Activated naive CD4-positive, alpha-beta T cell treated with anti-CD3 and anti-CD28 coated beads for 36 hours (primary cell): ENCODE measurements around the gene APC. TPM values are rescaled to one million over a fixed set of nuclear protein-coding genes. Genes with fewer than 3 reads are reported as not detected.

ENCODE experiments used
- CTCF ChIA-PET: fragments of 350-600 bp; sonication (Branson Sonifier 250); formaldehyde crosslinking; loops from one replicate; lab custom pipeline; 2021; ENCODE audit warnings: antibody characterized with exemption; lab: Charles Lee
- DNase-seq: peaks from one replicate; pipeline ENCODE4 v3.0.0-alpha.2; 2020
- H3K27ac Mint-ChIP-seq: one replicate; pipeline ENCODE4 v1.8.0; 2021; ENCODE audit warnings: mild to moderate bottlenecking, mixed read lengths
- H3K27me3 Mint-ChIP-seq: one replicate; pipeline ENCODE4 v1.8.0; 2021; ENCODE audit warnings: low read depth, mixed read lengths
- H3K36me3 Mint-ChIP-seq: one replicate; pipeline ENCODE4 v1.8.0; 2021; ENCODE audit warnings: low read depth, mixed read lengths
- H3K4me1 Mint-ChIP-seq: one replicate; pipeline ENCODE4 v1.8.0; 2021; ENCODE audit warnings: low read depth, mixed read lengths
- H3K4me3 Mint-ChIP-seq: one replicate; pipeline ENCODE4 v1.8.0; 2021; ENCODE audit warnings: mild to moderate bottlenecking, moderate library complexity, mixed read lengths
- H3K9me3 Mint-ChIP-seq: one replicate; pipeline ENCODE4 v1.8.0; 2021; ENCODE audit warnings: mixed read lengths
- intact Hi-C: fragments of 100-400 bp; cut with micrococcal nuclease; formaldehyde crosslinking; loops from one replicate; pipeline ENCODE4 v1.15.1; 2023
- total RNA-seq, 2 experiments: library from RNA; stranded (reverse); gene quantifications; one replicate each; pipeline ENCODE4 v1.2.3, GENCODE V29; 2021

APC gene
- total RNA-seq, 2 experiments from 2014 or later = 15.6 to 17.2 TPM

DNA sequence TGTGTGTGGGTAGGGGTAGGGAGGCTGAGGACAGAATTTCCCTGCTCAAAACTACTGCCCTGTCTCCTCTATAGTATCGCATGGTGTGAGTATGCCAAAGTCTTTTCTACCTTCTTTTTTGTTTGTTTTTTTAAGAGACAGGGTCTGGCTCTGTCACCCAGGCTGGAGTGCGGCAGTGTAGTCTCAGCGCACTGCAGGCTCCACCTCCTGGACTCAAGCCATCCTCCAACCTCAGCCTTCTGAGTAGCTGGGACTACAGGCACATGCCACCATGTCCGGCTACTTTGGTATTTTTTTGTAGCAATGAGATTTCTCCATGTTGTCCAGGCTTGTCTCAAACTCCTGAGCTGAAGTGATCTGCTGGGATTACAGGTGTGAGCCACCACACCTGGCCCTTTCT lies 125.9 kb downstream of the APC start:
- Mint-ChIP-seq H3K36me3 (peaks cover 28% of the 10 kb centered on the region), H3K27ac (peak overlapping the region; percentile 65), H3K27me3 (no peaks in the 10 kb centered on the region), H3K4me3 (peak overlapping the region; percentile 12), H3K4me1 (peaks cover 46% of the 10 kb centered on the region), H3K9me3 (no peaks in the 10 kb centered on the region)
- no peak for DNase-seq
- CTCF ChIA-PET = interaction anchor here (1.0 to 1.2 kb wide), 2 partner anchors 15 to 113 kb away, joined by 4 to 5 read pairs; partner anchors contain the start of gene DCP2
- intact Hi-C loops = loop anchor here (10.0 kb wide), 2 partner anchors 651 to 1609 kb away; partner anchors contain the start of gene YTHDC2

- intact Hi-C loops = loop anchor here (10.0 kb wide), 2 partner anchors 650 to 1610 kb away; partner anchors contain the start of gene YTHDC2
- no peak for DNase-seq
- H3K27ac Mint-ChIP-seq = no peak overlapping the region
- H3K36me3 Mint-ChIP-seq = peaks cover 36% of the 10 kb centered on the region
- H3K4me3 Mint-ChIP-seq = no peak overlapping the region
- no peaks in the 10 kb centered on the region for H3K9me3 Mint-ChIP-seq
- no peaks in the 10 kb centered on the region for H3K27me3 Mint-ChIP-seq
- peaks cover 59% of the 10 kb centered on the region for H3K4me1 Mint-ChIP-seq
- CTCF ChIA-PET = interaction anchor here (1.2 kb wide), 1 partner anchor 533 kb away, joined by 3 read pairs; no protein-coding TSS in a partner anchor
Measured at GRCh38 chr5:112865128-112865527, 127.4 kb downstream of the APC start.

- intact Hi-C loops = loop anchor here (10.0 kb wide), 2 partner anchors 648 to 1612 kb away; partner anchors contain the start of gene YTHDC2
- Mint-ChIP-seq H3K9me3 (no peaks in the 10 kb centered on the region), H3K4me3 (no peak overlapping the region), H3K27me3 (no peaks in the 10 kb centered on the region), H3K4me1 (peaks cover 57% of the 10 kb centered on the region), H3K27ac (peak overlapping the region; percentile 67), H3K36me3 (peaks cover 41% of the 10 kb centered on the region)
- DNase-seq = no peak
- CTCF ChIA-PET = interaction anchor here (0.7 kb wide), 1 partner anchor 53 kb away, joined by 3 read pairs; no protein-coding TSS in a partner anchor
Measured at GRCh38 chr5:112866739-112867138, 129.1 kb downstream of the APC start.

- Mint-ChIP-seq H3K9me3 (no peaks in the 10 kb centered on the region), H3K27me3 (no peaks in the 10 kb centered on the region), H3K27ac (peak overlapping the region; percentile 67), H3K36me3 (peaks cover 40% of the 10 kb centered on the region), H3K4me1 (peaks cover 51% of the 10 kb centered on the region), H3K4me3 (no peak overlapping the region)
- CTCF ChIA-PET = interaction anchor here (0.7 kb wide), 2 partner anchors 53 to 153 kb away, joined by 3 read pairs; no protein-coding TSS in a partner anchor
- intact Hi-C loops = loop anchor here (10.0 kb wide), 2 partner anchors 647 to 1613 kb away; partner anchors contain the start of gene YTHDC2
- DNase-seq = no peak
Measured at GRCh38 chr5:112867411-112867810, 129.7 kb downstream of the APC start.

DNA sequence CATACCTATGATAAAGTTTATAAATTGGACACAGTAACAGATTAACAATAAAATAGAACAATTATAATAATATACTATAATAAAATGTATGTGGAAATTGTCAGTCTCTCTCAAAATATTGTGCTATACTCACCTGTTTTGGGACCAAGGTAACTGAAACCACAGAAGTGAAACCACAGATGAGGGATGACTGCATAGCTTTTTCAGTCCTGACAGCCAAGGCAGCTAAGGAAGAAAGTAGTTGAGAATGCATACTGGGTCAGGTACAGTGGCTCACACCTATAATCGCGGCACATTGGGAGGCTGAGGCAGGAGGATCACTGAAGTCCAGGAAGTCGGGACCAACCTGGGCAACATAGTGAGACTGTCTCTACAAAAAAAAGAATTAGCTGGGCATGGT lies 132.3 kb downstream of the APC start:
- DNase-seq = no peak
- Mint-ChIP-seq H3K4me3 (no peak overlapping the region), H3K9me3 (no peaks in the 10 kb centered on the region), H3K4me1 (peaks cover 37% of the 10 kb centered on the region), H3K36me3 (peaks cover 33% of the 10 kb centered on the region), H3K27me3 (no peaks in the 10 kb centered on the region), H3K27ac (no peak overlapping the region)
- intact Hi-C loops = loop anchor here (10.0 kb wide), 2 partner anchors 645 to 1615 kb away; partner anchors contain the start of gene YTHDC2
- CTCF ChIA-PET = interaction anchor here (0.8 kb wide), 1 partner anchor 11 kb away, joined by 5 read pairs; no protein-coding TSS in a partner anchor

DNA sequence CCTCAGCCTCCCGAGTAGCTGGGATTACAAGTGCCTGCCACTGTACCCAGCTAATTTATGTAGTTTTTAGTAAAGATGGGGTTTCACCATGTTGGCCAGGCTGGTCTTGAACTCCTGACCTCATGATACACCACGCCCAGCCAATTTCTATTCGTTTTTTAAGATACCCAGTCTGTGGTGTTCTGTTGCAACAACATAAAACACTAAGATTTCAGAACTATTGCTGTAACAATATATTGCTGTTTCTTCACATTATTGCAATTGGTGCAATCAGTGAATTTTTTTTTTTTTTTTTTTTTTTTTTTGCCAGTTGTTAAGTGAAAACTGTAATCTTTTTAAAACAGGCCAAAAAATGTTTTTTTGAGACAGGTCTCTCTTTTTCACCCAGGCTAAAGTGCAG lies 133.3 kb downstream of the APC start:
- H3K9me3 Mint-ChIP-seq = no peaks in the 10 kb centered on the region
- H3K4me1 Mint-ChIP-seq = peaks cover 37% of the 10 kb centered on the region
- H3K27ac Mint-ChIP-seq = no peak overlapping the region
- CTCF ChIA-PET = no interaction called here
- no peak overlapping the region for H3K4me3 Mint-ChIP-seq
- intact Hi-C loops = no loop called here
- H3K27me3 Mint-ChIP-seq = no peaks in the 10 kb centered on the region
- peaks cover 34% of the 10 kb centered on the region for H3K36me3 Mint-ChIP-seq
- DNase-seq = no peak

DNA sequence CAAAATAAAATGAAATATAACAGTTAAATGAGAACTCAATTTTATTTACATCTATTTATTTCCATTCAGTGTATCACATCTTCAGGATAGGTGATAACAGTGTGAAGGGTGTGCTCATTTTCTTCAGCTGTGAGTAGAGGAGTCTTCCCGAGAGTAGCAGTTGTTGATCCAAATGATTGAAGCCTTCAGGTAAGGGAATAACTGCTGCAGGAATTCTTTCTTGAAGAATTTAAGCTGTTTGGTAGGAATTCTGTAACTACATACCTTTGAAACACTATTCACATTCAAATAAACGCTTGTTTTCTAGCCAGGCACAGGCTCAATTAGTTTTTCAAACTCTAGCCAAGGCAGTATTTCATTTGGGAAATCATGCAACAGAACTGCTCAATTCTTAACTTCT lies 138.7 kb downstream of the APC start:
- CTCF ChIA-PET = no interaction called here
- Mint-ChIP-seq H3K36me3 (peaks cover 27% of the 10 kb centered on the region), H3K9me3 (no peaks in the 10 kb centered on the region), H3K4me3 (no peak overlapping the region), H3K27ac (no peak overlapping the region), H3K4me1 (peaks cover 31% of the 10 kb centered on the region), H3K27me3 (no peaks in the 10 kb centered on the region)
- no peak for DNase-seq
- intact Hi-C loops = loop anchor here (5.0 kb wide), 2 partner anchors 101 to 169 kb away; partner anchors contain the start of gene DCP2

DNA sequence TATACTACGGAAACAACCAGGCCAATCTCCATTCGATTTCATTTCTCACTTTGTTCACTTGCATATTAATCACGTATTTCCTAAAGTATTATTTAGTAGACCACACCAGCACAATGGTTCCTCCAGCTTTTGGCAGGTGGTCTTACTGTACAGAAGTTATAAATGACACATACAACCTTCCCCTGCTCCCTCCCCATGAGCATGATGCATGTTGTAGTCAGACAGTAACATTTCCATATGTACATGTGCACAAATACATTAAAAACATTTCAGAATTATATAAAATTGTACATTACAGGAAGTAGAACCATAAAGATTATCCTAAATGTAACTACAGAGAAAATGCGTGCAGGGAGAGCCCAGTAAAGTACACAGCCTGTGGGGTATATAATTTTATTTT lies 140.4 kb downstream of the APC start:
- no peak for DNase-seq
- Mint-ChIP-seq H3K9me3 (no peaks in the 10 kb centered on the region), H3K36me3 (peaks cover 28% of the 10 kb centered on the region), H3K27ac (no peak overlapping the region), H3K4me1 (peaks cover 31% of the 10 kb centered on the region), H3K27me3 (no peaks in the 10 kb centered on the region), H3K4me3 (no peak overlapping the region)
- CTCF ChIA-PET = interaction anchor here (1.0 to 1.3 kb wide), 6 partner anchors 10 to 101 kb away, joined by 3 to 5 read pairs (median 4); partner anchors contain the start of gene SRP19
- intact Hi-C loops = loop anchor here (1.0 to 5.0 kb wide), 5 partner anchors 17 to 171 kb away; partner anchors contain the start of genes DCP2 and SRP19

DNA sequence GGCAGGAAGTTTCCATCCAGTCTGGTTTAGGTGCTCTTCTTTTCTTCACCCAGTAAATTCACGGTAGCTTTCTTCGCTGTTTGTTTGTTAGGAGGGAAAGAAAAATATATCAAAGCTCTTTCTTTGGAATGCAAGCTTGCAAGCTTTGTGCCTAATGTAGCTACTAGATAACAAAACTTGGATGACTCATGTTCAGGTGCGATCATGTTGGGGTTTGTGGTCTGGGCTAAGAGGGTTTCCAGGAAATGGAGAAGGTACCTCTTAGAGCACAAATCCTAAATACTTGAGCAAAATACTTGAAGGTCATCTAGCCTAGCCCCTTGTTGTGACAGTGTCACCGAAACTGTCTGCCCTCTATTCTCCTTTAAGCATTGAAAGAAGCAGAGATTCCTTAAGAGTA lies 141.1 kb downstream of the APC start:
- Mint-ChIP-seq H3K9me3 (no peaks in the 10 kb centered on the region), H3K27me3 (no peaks in the 10 kb centered on the region), H3K27ac (peak overlapping the region; percentile 71), H3K4me1 (peaks cover 27% of the 10 kb centered on the region), H3K4me3 (no peak overlapping the region), H3K36me3 (peaks cover 23% of the 10 kb centered on the region)
- CTCF ChIA-PET = interaction anchor here (1.0 to 1.3 kb wide), 6 partner anchors 11 to 100 kb away, joined by 3 to 5 read pairs (median 4); partner anchors contain the start of gene SRP19
- DNase-seq = peak; percentile 80
- intact Hi-C loops = loop anchor here (1.0 to 5.0 kb wide), 5 partner anchors 17 to 171 kb away; partner anchors contain the start of genes DCP2 and SRP19

GRCh38 chr5:112880219-112880964 lies 142.7 kb downstream of the APC start:
- Mint-ChIP-seq H3K27me3 (no peaks in the 10 kb centered on the region), H3K9me3 (no peaks in the 10 kb centered on the region), H3K27ac (peak overlapping the region; percentile 13), H3K4me1 (peaks cover 27% of the 10 kb centered on the region), H3K4me3 (no peak overlapping the region), H3K36me3 (peaks cover 22% of the 10 kb centered on the region)
- no peak for DNase-seq
- intact Hi-C loops = no loop called here
- CTCF ChIA-PET = interaction anchor here (1.9 kb wide), 1 partner anchor 10 kb away, joined by 5 read pairs; no protein-coding TSS in a partner anchor

- intact Hi-C loops = no loop called here
- Mint-ChIP-seq H3K4me1 (peaks cover 31% of the 10 kb centered on the region), H3K36me3 (peaks cover 27% of the 10 kb centered on the region), H3K27ac (no peak overlapping the region), H3K4me3 (no peak overlapping the region), H3K27me3 (no peaks in the 10 kb centered on the region), H3K9me3 (no peaks in the 10 kb centered on the region)
- no peak for DNase-seq
- CTCF ChIA-PET = no interaction called here
Measured at GRCh38 chr5:112883192-112883591, 145.5 kb downstream of the APC start.

GRCh38 chr5:112885001-112885400 lies 147.3 kb downstream of the APC start:
- no peak for DNase-seq
- H3K9me3 Mint-ChIP-seq = peaks cover 2% of the 10 kb centered on the region
- CTCF ChIA-PET = interaction anchor here (0.7 kb wide), 1 partner anchor 95 kb away, joined by 4 read pairs; no protein-coding TSS in a partner anchor
- peaks cover 33% of the 10 kb centered on the region for H3K36me3 Mint-ChIP-seq
- no peak overlapping the region for H3K27ac Mint-ChIP-seq
- H3K4me3 Mint-ChIP-seq = no peak overlapping the region
- peaks cover 28% of the 10 kb centered on the region for H3K4me1 Mint-ChIP-seq
- H3K27me3 Mint-ChIP-seq = no peaks in the 10 kb centered on the region
- intact Hi-C loops = no loop called here
